HepG2 (cell line): ENCODE results near the gene ACE. TPM values are rescaled to one million over a fixed set of nuclear protein-coding genes. Genes with fewer than 3 reads are reported as not detected.
A peak's percentile ranks its signal among the peaks of the same experiment; 100 is the strongest.

Experiments used
- ATAC-seq: fragments of 200-7000 bp; cut with Tn5 transposase; 3 replicates; pipeline ENCODE4 v1.9.1; 2020; ENCODE audit warnings: mild to moderate bottlenecking, moderate library complexity
- BruUV-seq: library from RNA; stranded (reverse); fragments of 400-500 nt; replicated peaks from 2 replicates; lab custom pipeline; 2021; lab: Mats Ljungman, UMichigan
- CTCF ChIA-PET: fragments of 300-600 bp; formaldehyde crosslinking; extraction: SDS; loops from one replicate; lab custom pipeline; 2021; ENCODE audit warnings: low total read pairs, inconsistent platforms, low intra/inter-chr PET ratio; lab: Yijun Ruan, JAX
- POLR2A ChIA-PET: fragments of 350-600 bp; sonication (Branson Sonifier 250); formaldehyde crosslinking; loops from one replicate; lab custom pipeline; 2020; ENCODE audit warnings: antibody characterized with exemption, inconsistent platforms; lab: Yijun Ruan, JAX
- DNase-seq: peaks from one replicate; pipeline ENCODE4 v3.0.0-alpha.2; 2015; ENCODE audit warnings: low spot score
- FAIRE-seq: peaks from 3 replicates; lab custom pipeline; 2011; peaks lifted over from hg19 to GRCh38; lab: Jason Lieb, UNC
- H2AFZ ChIP-seq: one replicate; pipeline ENCODE4 v1.6.1; 2011; ENCODE audit warnings: low read length, inconsistent platforms
- H3K27ac ChIP-seq: fragments of 300-600 bp; 3 replicates; pipeline ENCODE4 v1.8.0; 2011; ENCODE audit warnings: mixed run types, mild to moderate bottlenecking, mixed read lengths, low read length, inconsistent platforms; ENCODE audit not compliant: insufficient read depth; ENCODE audit errors: extremely low read length
- H3K27me3 ChIP-seq, 2 experiments: fragments of 200-600 bp in 1 of 2; 2 replicates in 1 of 2; 3 replicates in 1 of 2; pipeline versions ENCODE4 v1.6.0 to v1.8.0; 2011; ENCODE audit warnings: low read length in 2 of 2, mild to moderate bottlenecking in 2 of 2, moderate library complexity in 2 of 2, inconsistent platforms in 1 of 2; ENCODE audit not compliant: insufficient read depth in 2 of 2, control insufficient read depth in 1 of 2
- H3K36me3 ChIP-seq, 2 experiments: fragments of 200-600 bp in 1 of 2; replicated peaks in 1 of 2; 2 replicates in 1 of 2; 3 replicates in 1 of 2; pipeline versions ENCODE4 v1.5.1 to v1.8.0; 2011; ENCODE audit warnings: low read length in 2 of 2, inconsistent platforms in 1 of 2; ENCODE audit not compliant: insufficient read depth in 2 of 2, control insufficient read depth in 1 of 2
- H3K4me1 ChIP-seq: 2 replicates; pipeline ENCODE4 v1.5.1; 2012; ENCODE audit warnings: low read length, inconsistent platforms; ENCODE audit not compliant: insufficient read depth
- H3K4me2 ChIP-seq: 2 replicates; pipeline ENCODE4 v1.6.0; 2011; ENCODE audit warnings: low read depth, low read length, inconsistent platforms
- H3K4me3 ChIP-seq, 3 experiments: fragments of 200-600 bp in 1 of 3; sonication (generic), shearing (Covaris generic) in 1 of 3; replicated peaks in 1 of 3; 2 replicates each; pipeline ENCODE4 v1.5.1; 2011 to 2016; ENCODE audit warnings: low read length in 3 of 3, inconsistent platforms in 2 of 3, low read depth in 2 of 3, mild to moderate bottlenecking in 2 of 3, control low read depth in 1 of 3, mixed read lengths in 1 of 3; ENCODE audit not compliant: insufficient read depth in 1 of 3
- H3K79me2 ChIP-seq: one replicate; pipeline ENCODE4 v1.6.1; 2011; ENCODE audit warnings: low read length, inconsistent platforms; ENCODE audit not compliant: insufficient read depth
- H3K9ac ChIP-seq: 2 replicates; pipeline ENCODE4 v1.6.0; 2011; ENCODE audit warnings: mild to moderate bottlenecking, low read depth, low read length, inconsistent platforms; ENCODE audit not compliant: insufficient read depth
- H3K9me3 ChIP-seq: 2 replicates; pipeline ENCODE4 v1.5.1; 2012; ENCODE audit warnings: mild to moderate bottlenecking, low read length
- H4K20me1 ChIP-seq: 2 replicates; pipeline ENCODE4 v1.6.0; 2011; ENCODE audit warnings: inconsistent platforms, mild to moderate bottlenecking, low read length, moderate library complexity; ENCODE audit not compliant: insufficient read depth
- CCDC6 ChIP-seq: sonication (generic); formaldehyde crosslinking; IDR thresholded peaks from 2 replicates; pipeline ENCODE4 v1.8.1; 2022; ENCODE audit warnings: mild to moderate bottlenecking, missing genetic modification reagents, moderate library complexity
- CHCHD3 ChIP-seq: sonication (generic); formaldehyde crosslinking; IDR thresholded peaks from 2 replicates; pipeline ENCODE4 v1.8.0; 2022; ENCODE audit warnings: mild to moderate bottlenecking, missing genetic modification reagents, moderate library complexity
- GATA4 ChIP-seq: sonication (generic); IDR thresholded peaks from 2 replicates; pipeline ENCODE4 v1.6.1; 2016; ENCODE audit warnings: antibody characterized with exemption, low read depth, borderline replicate concordance
- HNF4G ChIP-seq, 2 experiments: sonication (generic) in 1 of 2; formaldehyde crosslinking in 1 of 2; IDR thresholded peaks; 2 replicates each; pipeline versions ENCODE4 v1.4.0 to v1.6.1; 2011 to 2020; ENCODE audit warnings: borderline replicate concordance in 2 of 2, low read depth in 2 of 2, mild to moderate bottlenecking in 2 of 2, low read length in 1 of 2, missing genetic modification reagents in 1 of 2, moderate library complexity in 1 of 2
- PAX8 ChIP-seq: sonication (generic); formaldehyde crosslinking; IDR thresholded peaks from 2 replicates; pipeline ENCODE4 v1.8.0; 2022; ENCODE audit warnings: mild to moderate bottlenecking, missing genetic modification reagents, borderline replicate concordance
- RARA ChIP-seq: IDR thresholded peaks from 2 replicates; pipeline ENCODE4 v1.6.1; 2016; ENCODE audit warnings: missing genetic modification reagents, missing compliant biosample characterization
- ZNF556 ChIP-seq: sonication (generic); formaldehyde crosslinking; IDR thresholded peaks from 2 replicates; pipeline ENCODE4 v1.4.0; 2020; ENCODE audit warnings: mild to moderate bottlenecking, missing genetic modification reagents, borderline replicate concordance
- ZNF619 ChIP-seq: sonication (generic); formaldehyde crosslinking; IDR thresholded peaks from 2 replicates; pipeline ENCODE4 v1.4.0; 2020; ENCODE audit warnings: mild to moderate bottlenecking, missing genetic modification reagents
- ZNF713 ChIP-seq: sonication (generic); formaldehyde crosslinking; IDR thresholded peaks from 2 replicates; pipeline ENCODE4 v1.4.0; 2020; ENCODE audit warnings: mild to moderate bottlenecking, missing genetic modification reagents
- ZNF749 ChIP-seq: sonication (generic); formaldehyde crosslinking; IDR thresholded peaks from 2 replicates; pipeline ENCODE4 v1.8.0; 2022; ENCODE audit warnings: mild to moderate bottlenecking, missing genetic modification reagents, moderate library complexity, borderline replicate concordance
- WGBS: methylation state at CpG from one replicate; pipeline ENCODE4 v1.1.6; 2017; ENCODE audit warnings: low lambda C conversion rate; 5-methylcytosine and 5-hydroxymethylcytosine counted together
- in situ Hi-C: cut with HindIII; loops from 2 replicates; pipeline ENCODE4 v1.10.0; 2017; ENCODE audit warnings: low pct_unique_long_range_greater_than_20kb; ENCODE audit not compliant: extremely low pct_ligation_motif_present
- intact Hi-C: fragments of 100-400 bp; cut with micrococcal nuclease; formaldehyde crosslinking; loops from one replicate; pipeline ENCODE4 v1.10.0; 2022; ENCODE audit not compliant: unreplicated experiment
- polyA plus RNA-seq, 8 experiments: library from polyadenylated mRNA; depleted of rRNA in 3 of 8; stranded (reverse) in 7 of 8; unstranded in 1 of 8; fragments of >200 nt; fragmentation: Illumina TruSeq in 4 of 8; extraction: Trizol in 4 of 8; gene quantifications; 2 replicates each; pipeline versions ENCODE4 v1.2.1 to v1.2.3, GENCODE V29; 2011 to 2016; ENCODE audit warnings: low read depth in 4 of 8, missing spikeins in 1 of 8, mixed read lengths in 1 of 8; ENCODE audit not compliant: insufficient read depth in 1 of 8
- total RNA-seq, 5 experiments: library from RNA; depleted of rRNA; stranded (reverse); fragments of >200 nt; fragmentation: Illumina TruSeq; extraction: Trizol; gene quantifications; 2 replicates each; pipeline ENCODE4 v1.2.3, GENCODE V29; 2016; ENCODE audit warnings: low read depth in 1 of 5
- TF ChIP-seq, protein P1 (sequence below): sonication (generic); formaldehyde crosslinking; IDR thresholded peaks from 2 replicates; pipeline ENCODE4 v1.4.0; 2020; ENCODE audit warnings: mild to moderate bottlenecking, missing genetic modification reagents
- TF ChIP-seq, protein P2 (sequence below): sonication (generic); formaldehyde crosslinking; IDR thresholded peaks from 2 replicates; pipeline ENCODE4 v1.5.0; 2020; ENCODE audit warnings: missing genetic modification reagents
- TF ChIP-seq, protein P3 (sequence below): sonication (generic); formaldehyde crosslinking; IDR thresholded peaks from 2 replicates; pipeline ENCODE4 v1.4.0; 2020; ENCODE audit warnings: mild to moderate bottlenecking, missing genetic modification reagents
- TF ChIP-seq, protein P4 (sequence below): sonication (generic); formaldehyde crosslinking; IDR thresholded peaks from 2 replicates; pipeline ENCODE4 v1.4.0; 2020; ENCODE audit warnings: missing genetic modification reagents

ACE gene
- total and polyA plus RNA-seq, 2 of the 13 experiments (the other 11 are each of a cell fraction or from before 2014, with no cell fraction given): 0.08 to 0.13 TPM

DNA sequence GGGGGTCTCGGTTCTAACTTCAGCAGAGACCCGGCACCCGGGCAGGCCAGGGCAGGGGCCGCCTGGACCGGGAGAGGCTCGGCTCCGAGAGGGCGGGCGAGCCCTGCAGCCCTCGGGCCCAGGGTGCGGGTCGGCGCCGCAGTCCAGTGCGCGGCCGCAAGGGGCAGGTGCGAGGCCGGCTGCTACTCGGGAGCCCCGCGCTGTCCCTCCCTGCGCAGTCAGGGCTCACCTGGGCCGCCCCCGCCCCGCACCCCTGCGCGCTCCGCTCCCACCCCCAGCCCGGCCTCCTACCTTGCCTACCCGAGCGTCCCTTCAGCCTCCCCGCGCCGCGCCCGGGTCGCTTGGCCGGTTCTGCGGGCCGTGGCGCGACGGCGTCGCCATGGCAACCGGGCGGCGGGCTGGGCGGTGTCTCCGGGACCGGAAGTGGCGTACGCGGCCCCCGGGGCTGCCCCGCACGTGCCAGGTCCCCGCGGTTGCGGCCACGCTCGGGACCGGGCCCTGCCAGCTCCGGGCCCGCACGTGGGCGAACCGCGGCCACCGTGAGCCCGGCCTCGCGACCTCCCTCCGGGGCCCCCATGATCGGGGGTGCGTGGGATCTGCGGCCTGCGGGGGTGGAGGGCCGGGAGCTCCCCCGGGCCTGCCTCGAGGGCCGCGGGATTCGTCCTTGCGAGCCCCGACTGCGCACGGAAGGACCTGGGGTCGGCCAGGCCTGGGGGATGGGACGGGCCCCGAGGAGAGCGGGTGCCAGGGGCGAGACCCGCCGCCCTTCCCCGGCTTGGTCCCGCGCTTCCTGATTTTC, 30.7 kb upstream of the ACE start, which contains the start of gene CYB561:
Gene CYB561, minus strand, starts transcription at position 353 of the 799 bp plus-strand sequence. CDS start 8,759 bp downstream, outside the sequence.
- H3K4me1 ChIP-seq: peaks cover 16% of the 10 kb centered on the region
- H3K9me3 ChIP-seq: no peaks in the 10 kb centered on the region
- H3K4me3 ChIP-seq: peak within 1 kb of the TSS; percentile 49 to 71 (median 52); a peak in 4 of 6 replicates
- no peak within 1 kb of the TSS for H3K27ac ChIP-seq
- H3K4me2 ChIP-seq: peak within 1 kb of the TSS; percentile 88
- DNase-seq (no peak), ATAC-seq (peak; percentile 93), FAIRE-seq (no peak)
- in situ Hi-C loops (no loop called here), intact Hi-C loops (loop anchor here (2.0 kb wide), 1 partner anchor 33 kb away; no protein-coding TSS in a partner anchor)
- WGBS: 54% methylated on average over 17 of the region's 99 CpGs
- ChIA-PET CTCF (no interaction called here), POLR2A (no interaction called here)
- H4K20me1 ChIP-seq: no peaks in the 10 kb centered on the region
- no peak within 1 kb of the TSS for H2AFZ ChIP-seq
- H3K27me3 ChIP-seq: peaks cover 6 to 36% of the 10 kb centered on the region in 2 experiments; a peak in 4 of 5 replicates
- H3K9ac ChIP-seq: peak within 1 kb of the TSS; percentile 44; the same call in 1 of the 2 replicates
- H3K36me3 ChIP-seq: no peaks in the 10 kb centered on the region
- BruUV-seq: no TSS peak
- no peaks in the 10 kb centered on the region for H3K79me2 ChIP-seq
- TF ChIP-seq ZNF619 (CRISPR knock-in tag) (peak; percentile 83; the same call in 1 of the 2 replicates), PAX8 (CRISPR knock-in tag) (0 out of 2 replicates have a peak, but pooled peaks have one; percentile 43), GATA4 (no peak), ZNF713 (CRISPR knock-in tag) (0 out of 2 replicates have a peak, but pooled peaks have one; percentile 80), CCDC6 (peak; percentile 7), RARA (no peak), HNF4G (IDR thresholded peaks at IDR 0.05; ENCODE audit: borderline replicate concordance, low read depth, low read length) (no peak), HNF4G (CRISPR knock-in tag; IDR thresholded peaks at IDR 0.05; ENCODE audit: borderline replicate concordance, low read depth) (peak; percentile 51; the same call in 1 of the 2 replicates), CHCHD3 (0 out of 2 replicates have a peak, but pooled peaks have one; percentile 31), ZNF749 (CRISPR knock-in tag) (0 out of 2 replicates have a peak, but pooled peaks have one; percentile 28), ZNF556 (0 out of 2 replicates have a peak, but pooled peaks have one; percentile 13)
- TF ChIP-seq, protein P1, sequence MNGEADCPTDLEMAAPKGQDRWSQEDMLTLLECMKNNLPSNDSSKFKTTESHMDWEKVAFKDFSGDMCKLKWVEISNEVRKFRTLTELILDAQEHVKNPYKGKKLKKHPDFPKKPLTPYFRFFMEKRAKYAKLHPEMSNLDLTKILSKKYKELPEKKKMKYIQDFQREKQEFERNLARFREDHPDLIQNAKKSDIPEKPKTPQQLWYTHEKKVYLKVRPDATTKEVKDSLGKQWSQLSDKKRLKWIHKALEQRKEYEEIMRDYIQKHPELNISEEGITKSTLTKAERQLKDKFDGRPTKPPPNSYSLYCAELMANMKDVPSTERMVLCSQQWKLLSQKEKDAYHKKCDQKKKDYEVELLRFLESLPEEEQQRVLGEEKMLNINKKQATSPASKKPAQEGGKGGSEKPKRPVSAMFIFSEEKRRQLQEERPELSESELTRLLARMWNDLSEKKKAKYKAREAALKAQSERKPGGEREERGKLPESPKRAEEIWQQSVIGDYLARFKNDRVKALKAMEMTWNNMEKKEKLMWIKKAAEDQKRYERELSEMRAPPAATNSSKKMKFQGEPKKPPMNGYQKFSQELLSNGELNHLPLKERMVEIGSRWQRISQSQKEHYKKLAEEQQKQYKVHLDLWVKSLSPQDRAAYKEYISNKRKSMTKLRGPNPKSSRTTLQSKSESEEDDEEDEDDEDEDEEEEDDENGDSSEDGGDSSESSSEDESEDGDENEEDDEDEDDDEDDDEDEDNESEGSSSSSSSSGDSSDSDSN (CRISPR knock-in tag): peak; percentile 75; the same call in 1 of the 2 replicates
- TF ChIP-seq, protein P2, sequence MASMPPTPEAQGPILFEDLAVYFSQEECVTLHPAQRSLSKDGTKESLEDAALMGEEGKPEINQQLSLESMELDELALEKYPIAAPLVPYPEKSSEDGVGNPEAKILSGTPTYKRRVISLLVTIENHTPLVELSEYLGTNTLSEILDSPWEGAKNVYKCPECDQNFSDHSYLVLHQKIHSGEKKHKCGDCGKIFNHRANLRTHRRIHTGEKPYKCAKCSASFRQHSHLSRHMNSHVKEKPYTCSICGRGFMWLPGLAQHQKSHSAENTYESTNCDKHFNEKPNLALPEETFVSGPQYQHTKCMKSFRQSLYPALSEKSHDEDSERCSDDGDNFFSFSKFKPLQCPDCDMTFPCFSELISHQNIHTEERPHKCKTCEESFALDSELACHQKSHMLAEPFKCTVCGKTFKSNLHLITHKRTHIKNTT: no peak
- TF ChIP-seq, protein P3, sequence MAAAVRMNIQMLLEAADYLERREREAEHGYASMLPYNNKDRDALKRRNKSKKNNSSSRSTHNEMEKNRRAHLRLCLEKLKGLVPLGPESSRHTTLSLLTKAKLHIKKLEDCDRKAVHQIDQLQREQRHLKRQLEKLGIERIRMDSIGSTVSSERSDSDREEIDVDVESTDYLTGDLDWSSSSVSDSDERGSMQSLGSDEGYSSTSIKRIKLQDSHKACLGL: peak; percentile 29; the same call in 1 of the 2 replicates
- TF ChIP-seq, protein P4, sequence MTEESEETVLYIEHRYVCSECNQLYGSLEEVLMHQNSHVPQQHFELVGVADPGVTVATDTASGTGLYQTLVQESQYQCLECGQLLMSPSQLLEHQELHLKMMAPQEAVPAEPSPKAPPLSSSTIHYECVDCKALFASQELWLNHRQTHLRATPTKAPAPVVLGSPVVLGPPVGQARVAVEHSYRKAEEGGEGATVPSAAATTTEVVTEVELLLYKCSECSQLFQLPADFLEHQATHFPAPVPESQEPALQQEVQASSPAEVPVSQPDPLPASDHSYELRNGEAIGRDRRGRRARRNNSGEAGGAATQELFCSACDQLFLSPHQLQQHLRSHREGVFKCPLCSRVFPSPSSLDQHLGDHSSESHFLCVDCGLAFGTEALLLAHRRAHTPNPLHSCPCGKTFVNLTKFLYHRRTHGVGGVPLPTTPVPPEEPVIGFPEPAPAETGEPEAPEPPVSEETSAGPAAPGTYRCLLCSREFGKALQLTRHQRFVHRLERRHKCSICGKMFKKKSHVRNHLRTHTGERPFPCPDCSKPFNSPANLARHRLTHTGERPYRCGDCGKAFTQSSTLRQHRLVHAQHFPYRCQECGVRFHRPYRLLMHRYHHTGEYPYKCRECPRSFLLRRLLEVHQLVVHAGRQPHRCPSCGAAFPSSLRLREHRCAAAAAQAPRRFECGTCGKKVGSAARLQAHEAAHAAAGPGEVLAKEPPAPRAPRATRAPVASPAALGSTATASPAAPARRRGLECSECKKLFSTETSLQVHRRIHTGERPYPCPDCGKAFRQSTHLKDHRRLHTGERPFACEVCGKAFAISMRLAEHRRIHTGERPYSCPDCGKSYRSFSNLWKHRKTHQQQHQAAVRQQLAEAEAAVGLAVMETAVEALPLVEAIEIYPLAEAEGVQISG: peak; percentile 42; the same call in 1 of the 2 replicates
